ENCODE data around the gene ALKBH8. TPM values are rescaled to one million over a fixed set of nuclear protein-coding genes. Genes with fewer than 3 reads are reported as not detected.

Gene ALKBH8
- total and polyA plus RNA-seq, 2 of the 4 experiments (the other 2 are of a cell fraction): 3.0 to 6.6 TPM

GRCh38 chr11:107468596-107468995, 96.9 kb downstream of the ALKBH8 start:
- H3K4ac ChIP-seq (ENCODE audit: low read depth, low read length): no peak overlapping the region
- H3K9me1 ChIP-seq (ENCODE audit: insufficient read depth, low read length): no peaks in the 10 kb centered on the region
- H3K27me3 ChIP-seq (ENCODE audit: control insufficient read depth, insufficient read depth, low read length): peaks cover 5% of the 10 kb centered on the region; the same call in 1 of the 2 replicates
- no peak overlapping the region for H4K5ac ChIP-seq (ENCODE audit: low read depth, low read length)
- no peaks in the 10 kb centered on the region for H3K36me3 ChIP-seq (ENCODE audit: control insufficient read depth, insufficient read depth, low read length)
- H2BK5ac ChIP-seq (ENCODE audit: low read depth, low read length, poor library complexity, severe bottlenecking): no peak overlapping the region
- H4K91ac ChIP-seq (ENCODE audit: insufficient read depth, low read depth, low read length): no peak overlapping the region
- H2BK20ac ChIP-seq (ENCODE audit: low read depth, low read length): no peak overlapping the region
- in situ Hi-C loops (cut with MboI; ENCODE audit: low sequenced_read_pairs): no loop called here
- H2BK120ac ChIP-seq (ENCODE audit: low read depth, low read length): no peak overlapping the region
- no peak overlapping the region for H2AK5ac ChIP-seq (ENCODE audit: low read depth, low read length)
- no peak overlapping the region for H3K27ac ChIP-seq (ENCODE audit: insufficient read depth, low read length)
- no CpG with 5 or more reads among the region's 3 CpGs for WGBS, 2 experiments (ENCODE audit: extremely low coverage in 2 of 2, insufficient read length in 1 of 2)
- peak; percentile 35 for DNase-seq
- no peak overlapping the region for H2AFZ ChIP-seq (replicated peaks; ENCODE audit: low read length, poor library complexity)
- no peak overlapping the region for H2AK9ac ChIP-seq (replicated peaks; ENCODE audit: low read depth, low read length, poor library complexity)
- no peak overlapping the region for H3K14ac ChIP-seq (replicated peaks; ENCODE audit: low read depth, low read length)
- ChIA-PET POLR2A (ENCODE audit: unreplicated experiment) (no interaction called here), CTCF (no interaction called here)
- no peak for TF ChIP-seq CEBPB (IDR thresholded peaks at IDR 0.05; ENCODE audit: low read depth, low read length)
- no peak for TF ChIP-seq RAD21 (IDR thresholded peaks at IDR 0.05; ENCODE audit: low read length)
- no peak for TF ChIP-seq BHLHE40 (IDR thresholded peaks at IDR 0.05; ENCODE audit: low read depth, low read length)
- TF ChIP-seq MXI1 (IDR thresholded peaks at IDR 0.05; ENCODE audit: borderline replicate concordance, low read depth, low read length): no peak
- TF ChIP-seq POLR2A (IDR thresholded peaks at IDR 0.05; ENCODE audit: low read depth, low read length): no peak
- no peak for TF ChIP-seq MAFK (IDR thresholded peaks at IDR 0.05; ENCODE audit: low read depth, low read length)
- no peak for TF ChIP-seq USF2 (IDR thresholded peaks at IDR 0.05; ENCODE audit: low read depth, low read length)
- TF ChIP-seq RFX5 (IDR thresholded peaks at IDR 0.05; ENCODE audit: low read depth, low read length): no peak
- no peak for TF ChIP-seq SMC3 (IDR thresholded peaks at IDR 0.05; ENCODE audit: low read depth, low read length)
- no peak for TF ChIP-seq ELK1 (IDR thresholded peaks at IDR 0.05; ENCODE audit: borderline replicate concordance, low read depth, low read length)
- TF ChIP-seq CTCF (conservative IDR thresholded peaks at IDR 0.05; ENCODE audit: low read depth, low read length): no peak
- TF ChIP-seq CHD1 (IDR thresholded peaks at IDR 0.05; ENCODE audit: low read depth, low read length): no peak
- TF ChIP-seq RCOR1 (IDR thresholded peaks at IDR 0.05; ENCODE audit: insufficient replicate concordance, low read length): no peak
- no peak for TF ChIP-seq NFE2L2 (IDR thresholded peaks at IDR 0.05; ENCODE audit: low read depth, low read length)
- no peak for TF ChIP-seq FOS (IDR thresholded peaks at IDR 0.05; ENCODE audit: low read depth, low read length)
- TF ChIP-seq MAZ (IDR thresholded peaks at IDR 0.05; ENCODE audit: borderline replicate concordance, low read depth, low read length): no peak
- H4K8ac ChIP-seq (ENCODE audit: low read depth in 2 of 2, low read length in 2 of 2): no peak overlapping the region
- H3K9me3 ChIP-seq (ENCODE audit: control insufficient read depth, insufficient read depth, low read length): no peaks in the 10 kb centered on the region
- intact Hi-C loops (cut with micrococcal nuclease): no loop called here
- no TSS peak for BruUV-seq (replicated peaks)
- H3K4me1 ChIP-seq (ENCODE audit: control insufficient read depth, insufficient read depth, low read length): no peaks in the 10 kb centered on the region
- H3K79me1 ChIP-seq (ENCODE audit: low read depth in 1 of 2, low read length in 2 of 2): no peaks in the 10 kb centered on the region
- H3K4me3 ChIP-seq (ENCODE audit: insufficient read depth, low read depth, low read length): no peak overlapping the region
- no peaks in the 10 kb centered on the region for H4K20me1 ChIP-seq (ENCODE audit: insufficient read depth, low read length)
- no peak overlapping the region for H3K9ac ChIP-seq (ENCODE audit: low read depth, low read length)
- H3K56ac ChIP-seq (ENCODE audit: extremely low read depth, insufficient read depth, low read length): no peak overlapping the region
- no peak overlapping the region for H3K23ac ChIP-seq (ENCODE audit: low read depth, low read length)
- no peak overlapping the region for H3K18ac ChIP-seq (ENCODE audit: low read depth, low read length)
- dilution Hi-C loops (cut with HindIII; ENCODE audit: low sequenced_read_pairs, unreplicated experiment): no loop called here
- ATAC-seq (ENCODE audit: low read depth): no peak
- H2BK15ac ChIP-seq (ENCODE audit: low read depth, low read length): no peak overlapping the region
- H3K4me2 ChIP-seq (ENCODE audit: low read depth, low read length): no peak overlapping the region
